Mononuclear cell (primary cell): ENCODE results near the gene FNDC4. TPM values are rescaled to one million over a fixed set of nuclear protein-coding genes. Genes with fewer than 3 reads are reported as not detected.

Source experiments
- H3K27me3 ChIP-seq: 2 replicates; pipeline ENCODE4 v1.6.0; 2011; ENCODE audit warnings: low read length, control low read depth; ENCODE audit not compliant: insufficient read depth
- H3K4me1 ChIP-seq: 2 replicates; pipeline ENCODE4 v1.5.1; 2011; ENCODE audit warnings: mild to moderate bottlenecking, low read length, control low read depth; ENCODE audit not compliant: insufficient read depth
- H3K4me3 ChIP-seq: 2 replicates; pipeline ENCODE4 v1.5.1; 2011; ENCODE audit warnings: mild to moderate bottlenecking, low read length, moderate library complexity
- H3K9me3 ChIP-seq: 2 replicates; pipeline ENCODE4 v1.5.1; 2011; ENCODE audit warnings: low read depth, mild to moderate bottlenecking, control low read depth, low read length
- total RNA-seq: library from RNA; depleted of rRNA; stranded (reverse); fragments of >200 nt; gene quantifications from one replicate; pipeline ENCODE4 v1.2.3, GENCODE V29; 2012

FNDC4 gene
- total RNA-seq, 1 donor: 0.10 TPM

DNA sequence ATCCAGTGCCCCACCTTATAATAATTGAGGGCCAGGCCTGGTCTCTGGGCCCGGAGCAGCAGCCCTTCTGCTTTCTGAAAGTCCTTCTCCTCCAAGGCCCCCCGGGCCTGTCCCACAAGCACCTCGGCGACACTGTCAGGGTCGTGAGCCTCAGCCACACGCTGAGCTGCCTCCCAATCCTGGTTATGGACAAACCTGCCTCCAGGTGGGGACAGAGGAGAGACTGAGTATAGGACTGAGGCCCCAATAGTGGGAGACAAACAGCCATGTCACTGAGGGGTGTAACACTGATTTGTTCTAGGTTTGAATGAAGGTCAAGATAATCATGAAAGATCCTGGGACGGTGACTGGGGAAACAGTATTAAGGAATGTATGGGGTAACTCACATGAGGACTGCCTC is 41.0 kb downstream of the FNDC4 start:
- Histone ChIP-seq H3K9me3 (no peaks in the 10 kb centered on the region), H3K4me3 (no peak overlapping the region), H3K4me1 (no peaks in the 10 kb centered on the region), H3K27me3 (no peaks in the 10 kb centered on the region)

- H3K27me3 ChIP-seq: no peaks in the 10 kb centered on the region
- H3K4me1 ChIP-seq: no peaks in the 10 kb centered on the region
- no peak overlapping the region for H3K4me3 ChIP-seq
- no peaks in the 10 kb centered on the region for H3K9me3 ChIP-seq
Observed at GRCh38 chr2:27451095-27451494, 43.9 kb downstream of the FNDC4 start.

DNA sequence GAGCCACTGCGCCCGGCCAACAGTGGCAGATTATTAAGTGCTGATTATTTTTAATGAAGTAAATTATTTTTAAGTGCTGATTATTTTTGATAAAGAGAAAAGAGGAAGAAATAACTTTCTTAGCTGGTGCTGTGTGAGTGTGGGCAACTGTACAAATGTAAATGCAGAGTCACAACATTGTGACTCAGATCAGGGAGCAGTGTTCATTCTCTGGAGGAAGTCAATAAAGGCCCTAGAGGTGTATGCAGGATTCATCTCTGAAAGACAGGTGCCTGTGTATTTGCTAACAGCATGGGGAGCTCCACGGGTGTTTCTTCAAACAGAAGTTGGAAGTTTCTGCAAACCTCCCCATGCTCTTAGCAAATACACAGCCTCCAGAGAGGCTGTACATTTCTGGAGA is 46.6 kb downstream of the FNDC4 start:
- Histone ChIP-seq H3K9me3 (no peaks in the 10 kb centered on the region), H3K4me3 (no peak overlapping the region), H3K4me1 (no peaks in the 10 kb centered on the region), H3K27me3 (no peaks in the 10 kb centered on the region)

DNA sequence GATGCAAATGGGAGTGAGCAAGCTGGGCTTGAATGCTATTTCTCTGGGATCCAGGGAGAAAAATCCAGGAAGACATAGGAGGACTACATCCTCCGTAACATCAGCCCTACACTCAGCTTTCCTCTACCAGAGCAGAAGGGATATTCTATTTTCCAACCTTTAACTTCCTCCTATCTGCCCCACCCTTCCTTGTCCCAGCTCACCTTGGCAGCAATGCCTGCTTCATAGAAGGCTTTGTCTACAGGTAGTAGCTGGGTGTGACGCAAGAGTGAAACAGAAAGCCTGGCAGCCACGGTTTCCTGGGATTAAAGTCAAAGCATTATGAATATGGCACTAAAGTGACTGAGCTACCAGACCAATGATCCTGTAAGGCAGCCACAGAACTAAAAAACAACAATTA is 48.9 kb downstream of the FNDC4 start:
- Histone ChIP-seq H3K27me3 (no peaks in the 10 kb centered on the region), H3K4me1 (no peaks in the 10 kb centered on the region), H3K4me3 (no peak overlapping the region), H3K9me3 (no peaks in the 10 kb centered on the region)

DNA sequence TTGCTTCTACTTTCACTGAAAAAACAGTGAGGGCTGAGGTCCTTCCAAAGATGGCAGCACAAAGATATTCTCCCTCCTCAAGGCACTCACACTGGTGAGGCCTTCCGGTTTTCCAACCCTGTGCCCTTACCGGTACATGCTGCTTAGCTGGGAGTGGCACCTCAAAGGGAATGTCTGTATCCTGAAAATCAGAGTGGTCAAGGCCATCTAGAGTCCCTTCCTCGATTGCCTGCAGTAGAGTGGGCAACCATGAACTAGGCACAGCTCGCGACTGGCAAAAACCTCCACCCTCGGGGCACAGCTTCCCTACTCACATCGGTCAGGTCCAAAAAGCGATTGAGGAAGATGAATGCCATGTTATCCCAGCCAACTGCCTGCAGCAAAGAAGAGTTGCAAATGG is 49.4 kb downstream of the FNDC4 start:
- Histone ChIP-seq H3K4me3 (no peak overlapping the region), H3K9me3 (no peaks in the 10 kb centered on the region), H3K27me3 (no peaks in the 10 kb centered on the region), H3K4me1 (no peaks in the 10 kb centered on the region)

DNA sequence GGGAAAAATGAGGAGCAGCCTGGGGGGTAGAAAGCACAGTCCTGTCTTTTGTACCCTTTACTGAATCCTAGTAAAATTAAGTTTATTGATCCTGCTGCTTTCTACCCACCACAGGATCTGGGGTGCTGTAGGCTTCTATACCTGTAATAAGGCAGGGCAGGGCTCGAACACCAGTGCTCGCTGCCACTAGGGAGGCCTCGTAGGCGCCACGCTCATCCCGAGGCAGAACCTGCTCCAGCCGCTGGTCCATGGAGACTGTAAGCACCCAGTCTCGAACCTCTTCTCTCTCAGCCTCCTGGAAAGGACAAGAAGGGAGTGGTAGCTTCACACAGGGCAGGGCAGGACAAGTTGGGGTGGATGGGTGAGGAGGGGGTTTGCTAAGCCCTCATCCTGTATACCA is 49.8 kb downstream of the FNDC4 start:
- H3K4me1 ChIP-seq: no peaks in the 10 kb centered on the region

DNA sequence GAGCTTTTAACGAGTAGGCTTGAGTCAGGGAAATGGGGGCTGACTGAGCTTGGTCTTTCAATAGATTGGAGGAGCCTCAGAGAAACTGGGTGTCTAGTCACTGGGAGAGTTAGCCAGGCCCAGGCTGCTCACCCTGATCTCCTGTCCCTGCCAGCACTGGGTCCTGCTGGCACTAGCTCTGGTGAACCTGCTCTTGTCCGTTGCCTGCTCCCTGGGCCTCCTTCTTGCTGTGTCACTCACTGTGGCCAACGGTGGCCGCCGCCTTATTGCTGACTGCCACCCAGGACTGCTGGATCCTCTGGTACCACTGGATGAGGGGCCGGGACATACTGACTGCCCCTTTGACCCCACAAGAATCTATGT is 52.1 kb downstream of the FNDC4 start:
- no peaks in the 10 kb centered on the region for H3K4me1 ChIP-seq

More for the DNA sequence above, 49.8 kb downstream of the FNDC4 start:
- H3K9me3 ChIP-seq: no peaks in the 10 kb centered on the region
- H3K4me3 ChIP-seq: no peak overlapping the region
- H3K27me3 ChIP-seq: no peaks in the 10 kb centered on the region

GRCh38 chr2:27441958-27442919 is 52.8 kb downstream of the FNDC4 start, which contains the start of gene KRTCAP3:
Gene KRTCAP3, plus strand, starts transcription at chr2:27442381. Its CDS starts 32 bp downstream, at chr2:27442413.
- Histone ChIP-seq H3K4me3 (no peak within 1 kb of the TSS), H3K4me1 (no peaks in the 10 kb centered on the region), H3K27me3 (no peaks in the 10 kb centered on the region), H3K9me3 (no peaks in the 10 kb centered on the region)

More for the DNA sequence above, 52.1 kb downstream of the FNDC4 start:
- no peak overlapping the region for H3K4me3 ChIP-seq
- H3K9me3 ChIP-seq: no peaks in the 10 kb centered on the region
- no peaks in the 10 kb centered on the region for H3K27me3 ChIP-seq

Other genes starting within 250 kb of the FNDC4 start
- gene SLC30A3, start 232.2 kb downstream of the FNDC4 start, total RNA-seq: not detected
- not detected for gene DNAJC5G, start 219.8 kb downstream of the FNDC4 start, total RNA-seq
- gene TRIM54, start 212.8 kb downstream of the FNDC4 start, total RNA-seq: not detected
- not detected for gene UCN, start 186.8 kb downstream of the FNDC4 start, total RNA-seq
- 30.5 TPM for gene MPV17, start 172.1 kb downstream of the FNDC4 start, total RNA-seq
- 45.0 TPM for gene GTF3C2, start 138.4 kb downstream of the FNDC4 start, total RNA-seq
- 8.8 TPM for gene EIF2B4, start 124.9 kb downstream of the FNDC4 start, total RNA-seq
- gene SNX17, start 124.6 kb downstream of the FNDC4 start, total RNA-seq: 54.8 TPM
- 11.5 TPM for gene ZNF513, start 114.5 kb downstream of the FNDC4 start, total RNA-seq
- gene PPM1G, start 85.6 kb downstream of the FNDC4 start, total RNA-seq: 31.6 TPM
- gene NRBP1, start 66.6 kb downstream of the FNDC4 start, total RNA-seq: 126 TPM
- 0.52 TPM for gene KRTCAP3, start 52.8 kb downstream of the FNDC4 start, total RNA-seq
- 5.9 TPM for gene IFT172, start 5.5 kb downstream of the FNDC4 start, total RNA-seq
- gene GCKR, start 1.6 kb upstream of the FNDC4 start, total RNA-seq: not detected
- gene ZNF512, start 87.8 kb upstream of the FNDC4 start, total RNA-seq: 12.8 TPM
- 0.84 TPM for gene CCDC121, start 133.8 kb upstream of the FNDC4 start, total RNA-seq
- gene GPN1, start 133.8 kb upstream of the FNDC4 start, total RNA-seq: 25.8 TPM
- gene SUPT7L, start 168.4 kb upstream of the FNDC4 start, total RNA-seq: 75.5 TPM
- 23.3 TPM for gene SLC4A1AP, start 168.7 kb upstream of the FNDC4 start, total RNA-seq